HepG2 (cell line): Measurements from ENCODE around the gene CARD9. TPM values are rescaled to one million over a fixed set of nuclear protein-coding genes. Genes with fewer than 3 reads are reported as not detected.

Experiments used
- ATAC-seq: fragments of 200-7000 bp; cut with Tn5 transposase; 3 replicates; pipeline ENCODE4 v1.9.1; 2020; ENCODE audit warnings: mild to moderate bottlenecking, moderate library complexity
- BruUV-seq: library from RNA; stranded (reverse); fragments of 400-500 nt; replicated peaks from 2 replicates; lab custom pipeline; 2021; lab: Mats Ljungman, UMichigan
- CTCF ChIA-PET: fragments of 300-600 bp; formaldehyde crosslinking; extraction: SDS; loops from one replicate; lab custom pipeline; 2021; ENCODE audit warnings: low total read pairs, inconsistent platforms, low intra/inter-chr PET ratio; lab: Yijun Ruan, JAX
- POLR2A ChIA-PET: fragments of 350-600 bp; sonication (Branson Sonifier 250); formaldehyde crosslinking; loops from one replicate; lab custom pipeline; 2020; ENCODE audit warnings: antibody characterized with exemption, inconsistent platforms; lab: Yijun Ruan, JAX
- DNase-seq: peaks from one replicate; pipeline ENCODE4 v3.0.0-alpha.2; 2015; ENCODE audit warnings: low spot score
- FAIRE-seq: peaks from 3 replicates; lab custom pipeline; 2011; peaks lifted over from hg19 to GRCh38; lab: Jason Lieb, UNC
- H2AFZ ChIP-seq: one replicate; pipeline ENCODE4 v1.6.1; 2011; ENCODE audit warnings: low read length, inconsistent platforms
- H3K27ac ChIP-seq: fragments of 300-600 bp; 3 replicates; pipeline ENCODE4 v1.8.0; 2011; ENCODE audit warnings: mixed run types, mild to moderate bottlenecking, mixed read lengths, low read length, inconsistent platforms; ENCODE audit not compliant: insufficient read depth; ENCODE audit errors: extremely low read length
- H3K27me3 ChIP-seq, 2 experiments: fragments of 200-600 bp in 1 of 2; 2 replicates in 1 of 2; 3 replicates in 1 of 2; pipeline versions ENCODE4 v1.6.0 to v1.8.0; 2011; ENCODE audit warnings: low read length in 2 of 2, mild to moderate bottlenecking in 2 of 2, moderate library complexity in 2 of 2, inconsistent platforms in 1 of 2; ENCODE audit not compliant: insufficient read depth in 2 of 2, control insufficient read depth in 1 of 2
- H3K36me3 ChIP-seq, 2 experiments: fragments of 200-600 bp in 1 of 2; replicated peaks in 1 of 2; 2 replicates in 1 of 2; 3 replicates in 1 of 2; pipeline versions ENCODE4 v1.5.1 to v1.8.0; 2011; ENCODE audit warnings: low read length in 2 of 2, inconsistent platforms in 1 of 2; ENCODE audit not compliant: insufficient read depth in 2 of 2, control insufficient read depth in 1 of 2
- H3K4me1 ChIP-seq: 2 replicates; pipeline ENCODE4 v1.5.1; 2012; ENCODE audit warnings: low read length, inconsistent platforms; ENCODE audit not compliant: insufficient read depth
- H3K4me2 ChIP-seq: 2 replicates; pipeline ENCODE4 v1.6.0; 2011; ENCODE audit warnings: low read depth, low read length, inconsistent platforms
- H3K4me3 ChIP-seq, 3 experiments: fragments of 200-600 bp in 1 of 3; sonication (generic), shearing (Covaris generic) in 1 of 3; replicated peaks in 1 of 3; 2 replicates each; pipeline ENCODE4 v1.5.1; 2011 to 2016; ENCODE audit warnings: low read length in 3 of 3, inconsistent platforms in 2 of 3, low read depth in 2 of 3, mild to moderate bottlenecking in 2 of 3, control low read depth in 1 of 3, mixed read lengths in 1 of 3; ENCODE audit not compliant: insufficient read depth in 1 of 3
- H3K79me2 ChIP-seq: one replicate; pipeline ENCODE4 v1.6.1; 2011; ENCODE audit warnings: low read length, inconsistent platforms; ENCODE audit not compliant: insufficient read depth
- H3K9ac ChIP-seq: 2 replicates; pipeline ENCODE4 v1.6.0; 2011; ENCODE audit warnings: mild to moderate bottlenecking, low read depth, low read length, inconsistent platforms; ENCODE audit not compliant: insufficient read depth
- H3K9me3 ChIP-seq: 2 replicates; pipeline ENCODE4 v1.5.1; 2012; ENCODE audit warnings: mild to moderate bottlenecking, low read length
- H4K20me1 ChIP-seq: 2 replicates; pipeline ENCODE4 v1.6.0; 2011; ENCODE audit warnings: inconsistent platforms, mild to moderate bottlenecking, low read length, moderate library complexity; ENCODE audit not compliant: insufficient read depth
- AGO2 ChIP-seq: fragments of 200-400 bp; formaldehyde crosslinking; optimal IDR thresholded peaks from 2 replicates; pipeline ENCODE3; 2017; ENCODE audit warnings: mild to moderate bottlenecking, low read depth, low read length, moderate library complexity
- MEIS2 ChIP-seq: sonication (generic); formaldehyde crosslinking; IDR thresholded peaks from 2 replicates; pipeline ENCODE4 v1.9.0; 2021; ENCODE audit warnings: mild to moderate bottlenecking, missing genetic modification reagents
- MLLT10 ChIP-seq: sonication (generic); formaldehyde crosslinking; IDR thresholded peaks from 2 replicates; pipeline ENCODE4 v1.4.0; 2020; ENCODE audit warnings: missing genetic modification reagents
- MXD3 ChIP-seq: IDR thresholded peaks from 2 replicates; pipeline ENCODE4 v1.6.1; 2016; ENCODE audit warnings: mild to moderate bottlenecking, missing biosample characterization, missing genetic modification reagents
- MXI1 ChIP-seq: IDR thresholded peaks from 3 replicates; pipeline ENCODE4 v1.6.1; 2012; ENCODE audit warnings: low read depth, low read length, inconsistent platforms, borderline replicate concordance
- NFKB2 ChIP-seq: sonication (generic); formaldehyde crosslinking; IDR thresholded peaks from 2 replicates; pipeline ENCODE4 v1.4.0; 2020; ENCODE audit warnings: missing genetic modification reagents, borderline replicate concordance
- POGZ ChIP-seq: sonication (generic); formaldehyde crosslinking; IDR thresholded peaks from 2 replicates; pipeline ENCODE4 v1.4.0; 2020; ENCODE audit warnings: mild to moderate bottlenecking, missing genetic modification reagents
- POLR2G ChIP-seq: fragments of 200-400 bp; formaldehyde crosslinking; IDR thresholded peaks from 2 replicates; pipeline ENCODE4 v1.6.1; 2018; ENCODE audit warnings: mild to moderate bottlenecking, low read depth, low read length, moderate library complexity
- RBFOX2 ChIP-seq: fragments of 200-400 bp; formaldehyde crosslinking; IDR thresholded peaks from 2 replicates; pipeline ENCODE4 v1.6.1; 2017; ENCODE audit warnings: low read depth, mild to moderate bottlenecking, low read length
- REL ChIP-seq: sonication (generic); formaldehyde crosslinking; conservative IDR thresholded peaks from 2 replicates; pipeline ENCODE4 v1.8.0; 2022; ENCODE audit warnings: mild to moderate bottlenecking, missing genetic modification reagents, moderate library complexity
- RFX5 ChIP-seq: IDR thresholded peaks from 2 replicates; pipeline ENCODE4 v1.6.1; 2011; ENCODE audit warnings: low read depth, low read length, improper control_type of control experiment
- U2AF1 ChIP-seq: fragments of 200-400 bp; formaldehyde crosslinking; optimal IDR thresholded peaks from 2 replicates; pipeline ENCODE3; 2017; ENCODE audit warnings: mild to moderate bottlenecking, low read depth, low read length
- ZBTB33 ChIP-seq: sonication (generic); formaldehyde crosslinking; IDR thresholded peaks from 2 replicates; pipeline ENCODE4 v1.4.0; 2020; ENCODE audit warnings: missing genetic modification reagents
- ZFX ChIP-seq: sonication (generic); formaldehyde crosslinking; IDR thresholded peaks from 2 replicates; pipeline ENCODE4 v1.4.0; 2020; ENCODE audit warnings: mild to moderate bottlenecking, low read depth, missing genetic modification reagents, moderate library complexity
- ZNF367 ChIP-seq: sonication (generic); formaldehyde crosslinking; IDR thresholded peaks from 2 replicates; pipeline ENCODE4 v1.4.0; 2020; ENCODE audit warnings: missing genetic modification reagents, borderline replicate concordance
- ZNF547 ChIP-seq: sonication (generic); formaldehyde crosslinking; IDR thresholded peaks from 2 replicates; pipeline ENCODE4 v1.5.1; 2020; ENCODE audit warnings: mild to moderate bottlenecking, missing genetic modification reagents
- ZNF782 ChIP-seq: sonication (generic); formaldehyde crosslinking; IDR thresholded peaks from 2 replicates; pipeline ENCODE4 v1.4.0; 2020; ENCODE audit warnings: missing genetic modification reagents, mild to moderate bottlenecking, borderline replicate concordance
- ZNF784 ChIP-seq: sonication (generic); formaldehyde crosslinking; IDR thresholded peaks from 2 replicates; pipeline ENCODE4 v1.5.1; 2020; ENCODE audit warnings: missing genetic modification reagents, mild to moderate bottlenecking, borderline replicate concordance
- WGBS: methylation state at CpG from one replicate; pipeline ENCODE4 v1.1.6; 2017; ENCODE audit warnings: low lambda C conversion rate; 5-methylcytosine and 5-hydroxymethylcytosine counted together
- in situ Hi-C: cut with HindIII; loops from 2 replicates; pipeline ENCODE4 v1.10.0; 2017; ENCODE audit warnings: low pct_unique_long_range_greater_than_20kb; ENCODE audit not compliant: extremely low pct_ligation_motif_present
- intact Hi-C: fragments of 100-400 bp; cut with micrococcal nuclease; formaldehyde crosslinking; loops from one replicate; pipeline ENCODE4 v1.10.0; 2022; ENCODE audit not compliant: unreplicated experiment
- polyA plus RNA-seq, 8 experiments: library from polyadenylated mRNA; depleted of rRNA in 3 of 8; stranded (reverse) in 7 of 8; unstranded in 1 of 8; fragments of >200 nt; fragmentation: Illumina TruSeq in 4 of 8; extraction: Trizol in 4 of 8; gene quantifications; 2 replicates each; pipeline versions ENCODE4 v1.2.1 to v1.2.3, GENCODE V29; 2011 to 2016; ENCODE audit warnings: low read depth in 4 of 8, missing spikeins in 1 of 8, mixed read lengths in 1 of 8; ENCODE audit not compliant: insufficient read depth in 1 of 8
- total RNA-seq, 5 experiments: library from RNA; depleted of rRNA; stranded (reverse); fragments of >200 nt; fragmentation: Illumina TruSeq; extraction: Trizol; gene quantifications; 2 replicates each; pipeline ENCODE4 v1.2.3, GENCODE V29; 2016; ENCODE audit warnings: low read depth in 1 of 5
- TF ChIP-seq, protein P1 (sequence below): sonication (generic); formaldehyde crosslinking; IDR thresholded peaks from 2 replicates; pipeline ENCODE4 v1.4.0; 2020; ENCODE audit warnings: missing genetic modification reagents
- TF ChIP-seq, protein P2 (sequence below): sonication (generic); formaldehyde crosslinking; IDR thresholded peaks from 2 replicates; pipeline ENCODE4 v1.5.0; 2020; ENCODE audit warnings: missing genetic modification reagents

CARD9 gene
- total and polyA plus RNA-seq, 2 of the 13 experiments (the other 11 are each of a cell fraction or from before 2014, with no cell fraction given) = 3.3 to 7.4 TPM

GRCh38 chr9:136364942-136365774 is 8.3 kb downstream of the CARD9 start:
- ChIA-PET CTCF (interaction anchor here (2.0 kb wide), 1 partner anchor 25 kb away, joined by 10 read pairs; no protein-coding TSS in a partner anchor), POLR2A (interaction anchor here (1.7 kb wide), 1 partner anchor 19 kb away, joined by 8 read pairs; no protein-coding TSS in a partner anchor)
- intact Hi-C loops (no loop called here), in situ Hi-C loops (no loop called here)
- Histone ChIP-seq H3K36me3 (peaks cover 0 to 2% of the 10 kb centered on the region in 2 experiments; a peak in 1 of 5 replicates), H3K27me3 (no peaks in the 10 kb centered on the region), H3K4me3 (no peak overlapping the region), H3K27ac (no peak overlapping the region), H3K79me2 (no peaks in the 10 kb centered on the region), H2AFZ (no peak overlapping the region), H3K9ac (no peak overlapping the region), H4K20me1 (no peaks in the 10 kb centered on the region), H3K4me2 (no peak overlapping the region), H3K4me1 (peaks cover 25% of the 10 kb centered on the region), H3K9me3 (no peaks in the 10 kb centered on the region)
- WGBS = 97% methylated on average over 10 of the region's 31 CpGs
- DNase-seq (no peak), ATAC-seq (no peak), FAIRE-seq (no peak)
- no TSS peak for BruUV-seq
- TF ChIP-seq ZNF782 (CRISPR knock-in tag) (no peak), RFX5 (no peak), MXI1 (no peak), ZNF367 (CRISPR knock-in tag) (no peak), U2AF1 (no peak), MEIS2 (CRISPR knock-in tag) (no peak), AGO2 (peak; percentile 73), NFKB2 (CRISPR knock-in tag) (no peak), ZBTB33 (CRISPR knock-in tag) (peak; percentile 93), POGZ (CRISPR knock-in tag) (no peak), ZFX (no peak), REL (CRISPR knock-in tag) (no peak), ZNF784 (CRISPR knock-in tag) (no peak), POLR2G (no peak), MLLT10 (CRISPR knock-in tag) (no peak), ZNF547 (CRISPR knock-in tag) (no peak), RBFOX2 (0 out of 2 replicates have a peak, but pooled peaks have one; percentile 4), MXD3 (no peak)
- TF ChIP-seq, protein P1, sequence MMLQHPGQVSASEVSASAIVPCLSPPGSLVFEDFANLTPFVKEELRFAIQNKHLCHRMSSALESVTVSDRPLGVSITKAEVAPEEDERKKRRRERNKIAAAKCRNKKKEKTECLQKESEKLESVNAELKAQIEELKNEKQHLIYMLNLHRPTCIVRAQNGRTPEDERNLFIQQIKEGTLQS = no peak
- TF ChIP-seq, protein P2, sequence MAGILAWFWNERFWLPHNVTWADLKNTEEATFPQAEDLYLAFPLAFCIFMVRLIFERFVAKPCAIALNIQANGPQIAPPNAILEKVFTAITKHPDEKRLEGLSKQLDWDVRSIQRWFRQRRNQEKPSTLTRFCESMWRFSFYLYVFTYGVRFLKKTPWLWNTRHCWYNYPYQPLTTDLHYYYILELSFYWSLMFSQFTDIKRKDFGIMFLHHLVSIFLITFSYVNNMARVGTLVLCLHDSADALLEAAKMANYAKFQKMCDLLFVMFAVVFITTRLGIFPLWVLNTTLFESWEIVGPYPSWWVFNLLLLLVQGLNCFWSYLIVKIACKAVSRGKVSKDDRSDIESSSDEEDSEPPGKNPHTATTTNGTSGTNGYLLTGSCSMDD (CRISPR knock-in tag) = no peak
